WTC11 (cell line): ENCODE results near the gene UNC119B.

Source experiments
- ATF1 ChIP-seq: sonication (generic); formaldehyde crosslinking; IDR thresholded peaks from 2 replicates; pipeline ENCODE4 v1.8.1; 2023; ENCODE audit warnings: mild to moderate bottlenecking, moderate library complexity, missing genetic modification reagents
- CREM ChIP-seq: sonication (generic); formaldehyde crosslinking; IDR thresholded peaks from 2 replicates; pipeline ENCODE4 v1.8.1; 2022; ENCODE audit warnings: mild to moderate bottlenecking, missing genetic modification reagents, moderate library complexity
- CTCF ChIP-seq: fragments of 200-600 bp; IDR thresholded peaks from 2 replicates; pipeline ENCODE4 v1.8.0; 2022; ENCODE audit warnings: antibody characterized with exemption
- E2F4 ChIP-seq: sonication (generic); formaldehyde crosslinking; IDR thresholded peaks from 2 replicates; pipeline ENCODE4 v1.8.1; 2022; ENCODE audit warnings: low read depth, mild to moderate bottlenecking, moderate library complexity, missing genetic modification reagents, borderline replicate concordance
- E2F5 ChIP-seq: sonication (generic); formaldehyde crosslinking; IDR thresholded peaks from 2 replicates; pipeline ENCODE4 v1.8.1; 2022; ENCODE audit warnings: mild to moderate bottlenecking, moderate library complexity, missing genetic modification reagents
- FOXJ3 ChIP-seq: sonication (generic); formaldehyde crosslinking; IDR thresholded peaks from 2 replicates; pipeline ENCODE4 v1.9.0; 2021; ENCODE audit warnings: missing genetic modification reagents, mild to moderate bottlenecking, borderline replicate concordance
- NR3C1 ChIP-seq: sonication (generic); formaldehyde crosslinking; conservative IDR thresholded peaks from 2 replicates; pipeline ENCODE4 v1.8.1; 2023; ENCODE audit warnings: low read depth, mild to moderate bottlenecking, missing genetic modification reagents
- RELA ChIP-seq: sonication (generic); formaldehyde crosslinking; IDR thresholded peaks from 2 replicates; pipeline ENCODE4 v1.8.1; 2022; ENCODE audit warnings: missing genetic modification reagents, mild to moderate bottlenecking, borderline replicate concordance
- SP1 ChIP-seq: sonication (generic); formaldehyde crosslinking; conservative IDR thresholded peaks from 2 replicates; pipeline ENCODE4 v1.8.1; 2022; ENCODE audit warnings: missing genetic modification reagents

- no peak for TF ChIP-seq NR3C1 (CRISPR knock-in tag)
- no peak for TF ChIP-seq CTCF
- no peak for TF ChIP-seq CREM (CRISPR knock-in tag)
- TF ChIP-seq E2F5 (CRISPR knock-in tag): no peak
- TF ChIP-seq FOXJ3 (CRISPR knock-in tag): no peak
- no peak for TF ChIP-seq ATF1 (CRISPR knock-in tag)
- TF ChIP-seq SP1 (CRISPR knock-in tag): no peak
- TF ChIP-seq RELA (CRISPR knock-in tag): no peak
- TF ChIP-seq E2F4: no peak
Measured at GRCh38 chr12:120739031-120739762, 28.9 kb downstream of the UNC119B start.
